Osteoblast (primary cell): ENCODE results near the gene ADAMTS2. TPM values are rescaled to one million over a fixed set of nuclear protein-coding genes. Genes with fewer than 3 reads are reported as not detected.

Experiments
- DNase-seq: peaks from one replicate; pipeline ENCODE4 v3.0.0; 2011; ENCODE audit warnings: low spot score, mixed read lengths; ENCODE audit not compliant: insufficient read length; ENCODE audit errors: missing footprints
- H2AFZ ChIP-seq: 2 replicates; pipeline ENCODE4 v1.6.0; 2011; ENCODE audit warnings: mild to moderate bottlenecking, low read length
- H3K27ac ChIP-seq: 2 replicates; pipeline ENCODE4 v1.5.1; 2011; ENCODE audit warnings: mild to moderate bottlenecking, low read depth, low read length, moderate library complexity
- H3K27me3 ChIP-seq: 2 replicates; pipeline ENCODE4 v1.6.0; 2012; ENCODE audit warnings: mild to moderate bottlenecking, control low read depth, inconsistent platforms, low read length, moderate library complexity; ENCODE audit not compliant: insufficient read depth
- H3K36me3 ChIP-seq: 2 replicates; pipeline ENCODE4 v1.5.1; 2011; ENCODE audit warnings: mild to moderate bottlenecking, low read length, control low read depth, moderate library complexity; ENCODE audit not compliant: insufficient read depth
- H3K4me1 ChIP-seq: 2 replicates; pipeline ENCODE4 v1.5.1; 2011; ENCODE audit warnings: mild to moderate bottlenecking, low read length, control low read depth, moderate library complexity; ENCODE audit not compliant: insufficient read depth
- H3K4me2 ChIP-seq: 2 replicates; pipeline ENCODE4 v1.6.0; 2011; ENCODE audit warnings: mild to moderate bottlenecking, low read length; ENCODE audit not compliant: insufficient read depth
- H3K4me3 ChIP-seq: fragments of 200-600 bp; sonication (generic); 3 replicates; pipeline ENCODE4 v1.5.1; 2012; ENCODE audit warnings: mild to moderate bottlenecking, low read length, inconsistent platforms; ENCODE audit not compliant: insufficient read depth
- H3K79me2 ChIP-seq: 2 replicates; pipeline ENCODE4 v1.6.0; 2012; ENCODE audit warnings: mild to moderate bottlenecking, low read length, control low read depth, inconsistent platforms; ENCODE audit not compliant: insufficient read depth
- H3K9me3 ChIP-seq: 2 replicates; pipeline ENCODE4 v1.5.1; 2011; ENCODE audit warnings: low read depth, low read length, control low read depth
- H4K20me1 ChIP-seq: 2 replicates; pipeline ENCODE4 v1.6.0; 2012; ENCODE audit warnings: mild to moderate bottlenecking, low read length, control low read depth; ENCODE audit not compliant: insufficient read depth
- CTCF ChIP-seq: IDR thresholded peaks from 2 replicates; pipeline ENCODE4 v1.5.1; 2011; ENCODE audit warnings: mild to moderate bottlenecking, low read depth, low read length, moderate library complexity; ENCODE audit errors: extremely low read depth
- total RNA-seq: library from RNA; depleted of rRNA; stranded (reverse); fragments of >200 nt; gene quantifications from 2 replicates; pipeline ENCODE4 v1.2.3, GENCODE V29; 2012

ADAMTS2 gene
- total RNA-seq, 1 donor, result 144 TPM

- Histone ChIP-seq H4K20me1 (peaks cover 5% of the 10 kb centered on the region), H3K36me3 (peaks cover 16% of the 10 kb centered on the region), H3K27ac (no peak overlapping the region), H3K4me2 (no peak overlapping the region), H3K27me3 (no peaks in the 10 kb centered on the region), H3K4me1 (peaks cover 17% of the 10 kb centered on the region), H2AFZ (no peak overlapping the region), H3K4me3 (no peak overlapping the region), H3K9me3 (no peaks in the 10 kb centered on the region), H3K79me2 (peaks cover 96% of the 10 kb centered on the region)
- peak; percentile 42 for DNase-seq
- no peak for TF ChIP-seq CTCF
Measured at GRCh38 chr5:179254638-179255271, 90.5 kb downstream of the ADAMTS2 start.

GRCh38 chr5:179253730-179254129 lies 91.5 kb downstream of the ADAMTS2 start:
- Histone ChIP-seq H2AFZ (no peak overlapping the region), H3K4me1 (peaks cover 8% of the 10 kb centered on the region), H3K9me3 (no peaks in the 10 kb centered on the region), H4K20me1 (peaks cover 7% of the 10 kb centered on the region), H3K27me3 (no peaks in the 10 kb centered on the region), H3K27ac (no peak overlapping the region), H3K4me3 (no peak overlapping the region), H3K36me3 (peaks cover 11% of the 10 kb centered on the region), H3K4me2 (no peak overlapping the region), H3K79me2 (peaks cover 94% of the 10 kb centered on the region)
- peak; percentile 75 for DNase-seq
- TF ChIP-seq CTCF, result no peak

GRCh38 chr5:179251276-179251969 lies 93.8 kb downstream of the ADAMTS2 start:
- Histone ChIP-seq H3K27ac (no peak overlapping the region), H3K36me3 (peaks cover 10% of the 10 kb centered on the region), H2AFZ (no peak overlapping the region), H3K4me3 (no peak overlapping the region), H3K4me2 (no peak overlapping the region), H3K9me3 (no peaks in the 10 kb centered on the region), H4K20me1 (peaks cover 16% of the 10 kb centered on the region), H3K4me1 (peaks cover 8% of the 10 kb centered on the region), H3K27me3 (no peaks in the 10 kb centered on the region), H3K79me2 (peaks cover 95% of the 10 kb centered on the region)
- no peak for DNase-seq
- TF ChIP-seq CTCF, result no peak

DNA sequence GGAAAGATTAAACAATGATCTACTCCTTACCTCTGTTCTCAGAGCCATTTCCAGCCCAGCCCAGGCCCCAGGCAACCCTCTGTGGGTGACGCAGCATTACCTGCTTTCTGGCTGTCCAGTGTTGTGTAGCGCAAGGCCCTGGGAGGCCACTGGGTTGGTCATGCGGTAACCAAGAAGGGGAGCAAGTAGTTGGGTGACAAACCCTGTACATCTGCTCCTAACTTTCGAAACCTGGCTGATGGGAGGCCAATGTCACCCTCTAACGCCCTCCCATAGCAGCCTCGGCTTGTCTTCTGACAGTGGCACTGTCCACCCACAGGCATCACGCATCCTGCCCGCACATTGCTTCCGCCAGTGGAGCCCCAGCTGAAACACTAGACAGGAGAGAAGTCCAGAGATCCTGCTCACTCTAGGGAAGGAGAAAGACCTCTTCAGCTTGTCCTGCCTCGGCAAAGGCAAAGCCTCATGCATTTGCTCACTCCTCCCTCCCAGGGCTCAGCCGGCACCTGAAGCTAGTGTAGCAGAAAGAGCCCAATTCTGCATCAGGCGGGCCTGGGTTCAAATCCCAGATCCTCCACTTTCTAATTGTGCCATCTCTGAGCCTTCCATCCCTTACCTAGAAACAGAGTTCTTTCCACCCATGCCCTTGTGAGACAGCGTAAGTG lies 94.6 kb downstream of the ADAMTS2 start:
- H3K4me2 ChIP-seq, result no peak overlapping the region
- peaks cover 8% of the 10 kb centered on the region for H3K36me3 ChIP-seq
- H3K27me3 ChIP-seq, result no peaks in the 10 kb centered on the region
- no peak overlapping the region for H3K4me3 ChIP-seq
- peaks cover 95% of the 10 kb centered on the region for H3K79me2 ChIP-seq
- H3K4me1 ChIP-seq, result peaks cover 8% of the 10 kb centered on the region
- no peak overlapping the region for H2AFZ ChIP-seq
- H4K20me1 ChIP-seq, result peaks cover 21% of the 10 kb centered on the region
- no peak for TF ChIP-seq CTCF
- H3K9me3 ChIP-seq, result no peaks in the 10 kb centered on the region
- no peak overlapping the region for H3K27ac ChIP-seq
- DNase-seq, result no peak
